H7 (cell line): ENCODE data around the gene MUC5B. TPM values are rescaled to one million over a fixed set of nuclear protein-coding genes. Genes with fewer than 3 reads are reported as not detected.

Source experiments
- DNase-seq: peaks from one replicate; pipeline ENCODE4 v3.0.0; 2012
- H3K27me3 ChIP-seq: 2 replicates; pipeline ENCODE4 v1.6.0; 2011; ENCODE audit warnings: mild to moderate bottlenecking, low read length; ENCODE audit not compliant: control insufficient read depth, insufficient read depth
- H3K36me3 ChIP-seq: replicated peaks from 2 replicates; pipeline ENCODE4 v1.5.1; 2011; ENCODE audit warnings: low read length; ENCODE audit not compliant: control insufficient read depth, insufficient read depth
- H3K4me3 ChIP-seq: 2 replicates; pipeline ENCODE4 v1.5.1; 2011; ENCODE audit warnings: low read depth, mild to moderate bottlenecking, control low read depth, low read length, moderate library complexity; ENCODE audit not compliant: insufficient read depth
- total RNA-seq: library from RNA; depleted of rRNA; stranded (reverse); fragments of >200 nt; shearing (Covaris generic); gene quantifications from 2 replicates; pipeline ENCODE4 v1.2.3, GENCODE V29; 2014

Gene MUC5B
- total RNA-seq, 1 experiment from 2014 or later, result under 0.01 TPM

GRCh38 chr11:1298695-1299492 is 76.0 kb downstream of the MUC5B start:
- Histone ChIP-seq H3K36me3 (no peaks in the 10 kb centered on the region), H3K27me3 (no peaks in the 10 kb centered on the region), H3K4me3 (no peak overlapping the region)
- peak; percentile 86 for DNase-seq

- peak; percentile 65 for DNase-seq
- no peak overlapping the region for H3K4me3 ChIP-seq
- no peaks in the 10 kb centered on the region for H3K27me3 ChIP-seq
- H3K36me3 ChIP-seq, result no peaks in the 10 kb centered on the region
These were observed 76.8 kb downstream of the MUC5B start for GRCh38 chr11:1299621-1300020.

GRCh38 chr11:1300121-1300520 is 77.3 kb downstream of the MUC5B start:
- peak; percentile 18 for DNase-seq
- no peak overlapping the region for H3K4me3 ChIP-seq
- no peaks in the 10 kb centered on the region for H3K27me3 ChIP-seq
- no peaks in the 10 kb centered on the region for H3K36me3 ChIP-seq

- Histone ChIP-seq H3K27me3 (no peaks in the 10 kb centered on the region), H3K4me3 (no peak overlapping the region), H3K36me3 (no peaks in the 10 kb centered on the region)
- peak; percentile 61 for DNase-seq
These were observed 77.8 kb downstream of the MUC5B start for GRCh38 chr11:1300569-1301187.

GRCh38 chr11:1301220-1302000 is 78.5 kb downstream of the MUC5B start:
- peak; percentile 43 for DNase-seq
- no peaks in the 10 kb centered on the region for H3K27me3 ChIP-seq
- no peaks in the 10 kb centered on the region for H3K36me3 ChIP-seq
- no peak overlapping the region for H3K4me3 ChIP-seq

- no peak for DNase-seq
These were observed 79.2 kb downstream of the MUC5B start for GRCh38 chr11:1302041-1302460.

GRCh38 chr11:1302461-1303125 is 79.7 kb downstream of the MUC5B start:
- Histone ChIP-seq H3K4me3 (no peak overlapping the region), H3K36me3 (no peaks in the 10 kb centered on the region), H3K27me3 (no peaks in the 10 kb centered on the region)
- peak; percentile 70 for DNase-seq

More at GRCh38 chr11:1302041-1302460, 79.2 kb downstream of the MUC5B start:
- no peak overlapping the region for H3K4me3 ChIP-seq
- no peaks in the 10 kb centered on the region for H3K36me3 ChIP-seq
- H3K27me3 ChIP-seq, result no peaks in the 10 kb centered on the region

- H3K36me3 ChIP-seq, result no peaks in the 10 kb centered on the region
- DNase-seq, result peak; percentile 91
- no peaks in the 10 kb centered on the region for H3K27me3 ChIP-seq
- no peak overlapping the region for H3K4me3 ChIP-seq
These were observed 80.4 kb downstream of the MUC5B start for GRCh38 chr11:1303126-1303821.

GRCh38 chr11:1303973-1304372 is 81.1 kb downstream of the MUC5B start:
- no peaks in the 10 kb centered on the region for H3K27me3 ChIP-seq
- no peak overlapping the region for H3K4me3 ChIP-seq
- DNase-seq, result peak; percentile 51
- no peaks in the 10 kb centered on the region for H3K36me3 ChIP-seq

- Histone ChIP-seq H3K36me3 (no peaks in the 10 kb centered on the region), H3K4me3 (no peak overlapping the region), H3K27me3 (no peaks in the 10 kb centered on the region)
- DNase-seq, result peak; percentile 33
These were observed 81.5 kb downstream of the MUC5B start for GRCh38 chr11:1304380-1304779.

- Histone ChIP-seq H3K4me3 (no peak overlapping the region), H3K36me3 (no peaks in the 10 kb centered on the region), H3K27me3 (no peaks in the 10 kb centered on the region)
- no peak for DNase-seq
These were observed 82.2 kb downstream of the MUC5B start for GRCh38 chr11:1305063-1305495.

GRCh38 chr11:1305501-1306056 is 82.7 kb downstream of the MUC5B start:
- no peak overlapping the region for H3K4me3 ChIP-seq
- H3K36me3 ChIP-seq, result no peaks in the 10 kb centered on the region
- H3K27me3 ChIP-seq, result no peaks in the 10 kb centered on the region
- peak; percentile 34 for DNase-seq

GRCh38 chr11:1306186-1307162 is 83.6 kb downstream of the MUC5B start:
- Histone ChIP-seq H3K4me3 (no peak overlapping the region), H3K36me3 (no peaks in the 10 kb centered on the region), H3K27me3 (no peaks in the 10 kb centered on the region)
- peak; percentile 22 for DNase-seq
